Choroid plexus epithelial cell (primary cell): ENCODE results near the gene SELPLG.

Experiments used
- DNase-seq: peaks from one replicate; pipeline ENCODE4 v3.0.0-alpha.2; 2010; ENCODE audit warnings: low read depth
- H3K4me3 ChIP-seq: 2 replicates; pipeline ENCODE4 v1.5.1; 2011; ENCODE audit warnings: low read depth, mild to moderate bottlenecking, control low read depth, low read length, moderate library complexity
- CTCF ChIP-seq: conservative IDR thresholded peaks from 2 replicates; pipeline ENCODE4 v1.5.1; 2011; ENCODE audit warnings: low read depth, mild to moderate bottlenecking, control low read depth, inconsistent platforms, low read length, moderate library complexity

SELPLG gene

GRCh38 chr12:108611884-108612415 is 21.7 kb downstream of the SELPLG start:
- peak; percentile 72 for DNase-seq
- H3K4me3 ChIP-seq = no peak overlapping the region
- peak; percentile 62 for TF ChIP-seq CTCF

GRCh38 chr12:108610856-108611605 is 22.7 kb downstream of the SELPLG start:
- no peak for DNase-seq
- H3K4me3 ChIP-seq = no peak overlapping the region
- TF ChIP-seq CTCF = no peak

GRCh38 chr12:108610336-108610815 is 23.3 kb downstream of the SELPLG start:
- TF ChIP-seq CTCF = no peak
- no peak for DNase-seq

GRCh38 chr12:108609537-108610335 is 24.0 kb downstream of the SELPLG start:
- no peak overlapping the region for H3K4me3 ChIP-seq
- peak; percentile 88 for DNase-seq
- TF ChIP-seq CTCF = no peak

More at GRCh38 chr12:108610336-108610815, 23.3 kb downstream of the SELPLG start:
- H3K4me3 ChIP-seq = no peak overlapping the region

- no peak for DNase-seq
- H3K4me3 ChIP-seq = no peak overlapping the region
- no peak for TF ChIP-seq CTCF
These were observed 25.1 kb downstream of the SELPLG start for GRCh38 chr12:108608616-108609015.

- no peak for DNase-seq
- H3K4me3 ChIP-seq = no peak overlapping the region
- no peak for TF ChIP-seq CTCF
These were observed 25.6 kb downstream of the SELPLG start for GRCh38 chr12:108607981-108608600.
